Globus pallidus (tissue), 1 donor: ENCODE data around the gene TBC1D26.
"Not testable (repeated sequence)": the region's sequence is repeated elsewhere in the genome, so short reads cannot be mapped to it uniquely, and the experiment has no call there.

Experiments
- DNase-seq: peaks from one replicate; pipeline ENCODE4 v3.0.0-alpha.2; 2015; ENCODE audit warnings: low spot score

The TBC1D26 gene

GRCh38 chr17:15744074-15744676 lies 12.1 kb downstream of the TBC1D26 start:
- DNase-seq = no peak

GRCh38 chr17:15744885-15745284 lies 12.8 kb downstream of the TBC1D26 start:
- no peak for DNase-seq

GRCh38 chr17:15749403-15749802 lies 17.3 kb downstream of the TBC1D26 start:
- DNase-seq = not testable (repeated sequence)

GRCh38 chr17:15768865-15769533 lies 36.9 kb downstream of the TBC1D26 start:
- not testable (repeated sequence) for DNase-seq

- not testable (repeated sequence) for DNase-seq
Measured at GRCh38 chr17:15770679-15771078, 38.6 kb downstream of the TBC1D26 start.

GRCh38 chr17:15776871-15777270 lies 44.8 kb downstream of the TBC1D26 start:
- DNase-seq = no peak

- no peak for DNase-seq
Measured at GRCh38 chr17:15777297-15777696, 45.2 kb downstream of the TBC1D26 start.

- no peak for DNase-seq
Measured at GRCh38 chr17:15777717-15778116, 45.6 kb downstream of the TBC1D26 start.

- DNase-seq = no peak
Measured at GRCh38 chr17:15779119-15779518, 47.0 kb downstream of the TBC1D26 start.

- no peak for DNase-seq
Measured at GRCh38 chr17:15780188-15780587, 48.1 kb downstream of the TBC1D26 start.

GRCh38 chr17:15782866-15783265 lies 50.8 kb downstream of the TBC1D26 start:
- peak; percentile 7 for DNase-seq

GRCh38 chr17:15783461-15783860 lies 51.4 kb downstream of the TBC1D26 start:
- DNase-seq = no peak

- not testable (repeated sequence) for DNase-seq
Measured at GRCh38 chr17:15784351-15784750, 52.3 kb downstream of the TBC1D26 start.

- DNase-seq = not testable (repeated sequence)
Measured at GRCh38 chr17:15787363-15788075, 55.4 kb downstream of the TBC1D26 start.

- not testable (repeated sequence) for DNase-seq
Measured at GRCh38 chr17:15788365-15788764, 56.3 kb downstream of the TBC1D26 start.
